NCI-H1417 treated with DMSO at 0.1 percent for 48 hours (cell line): ENCODE measurements around the gene SLC25A31.

Source experiments
- DNase-seq: peaks from one replicate; lab custom pipeline; 2025; lab: John Stamatoyannopoulos, UW

Gene SLC25A31

DNA sequence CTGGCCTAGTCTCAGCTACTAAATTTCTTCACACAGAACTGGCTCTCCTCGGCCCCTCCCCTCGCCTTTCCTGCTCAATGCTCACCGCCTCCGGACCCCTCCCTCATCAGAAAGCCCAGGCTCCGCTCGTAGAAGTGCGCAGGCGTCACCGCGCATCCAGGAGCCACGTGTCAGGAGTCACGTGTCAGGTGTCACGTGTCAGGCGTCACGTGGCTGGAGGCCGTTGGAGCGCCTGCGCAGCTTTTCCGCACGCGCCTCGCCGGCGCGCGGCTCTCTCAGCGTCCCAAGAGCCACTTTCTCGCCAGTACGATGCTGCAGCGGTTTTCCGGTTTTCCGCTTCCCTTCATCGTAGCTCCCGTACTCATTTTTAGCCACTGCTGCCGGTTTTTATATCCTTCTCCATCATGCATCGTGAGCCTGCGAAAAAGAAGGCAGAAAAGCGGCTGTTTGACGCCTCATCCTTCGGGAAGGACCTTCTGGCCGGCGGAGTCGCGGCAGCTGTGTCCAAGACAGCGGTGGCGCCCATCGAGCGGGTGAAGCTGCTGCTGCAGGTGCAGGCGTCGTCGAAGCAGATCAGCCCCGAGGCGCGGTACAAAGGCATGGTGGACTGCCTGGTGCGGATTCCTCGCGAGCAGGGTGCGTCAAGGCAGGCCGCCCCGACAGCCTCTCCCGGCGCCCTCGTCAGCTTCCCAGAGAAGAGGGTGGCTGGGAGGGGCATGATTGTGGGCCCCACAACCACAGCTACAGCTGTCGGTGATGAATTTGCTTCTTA lies at the start of gene SLC25A31:
TSS of gene SLC25A31 (plus strand) at position 259 of the 772 bp plus-strand sequence. CDS start at position 405, 146 bp downstream.
- DNase-seq, result no peak

DNA sequence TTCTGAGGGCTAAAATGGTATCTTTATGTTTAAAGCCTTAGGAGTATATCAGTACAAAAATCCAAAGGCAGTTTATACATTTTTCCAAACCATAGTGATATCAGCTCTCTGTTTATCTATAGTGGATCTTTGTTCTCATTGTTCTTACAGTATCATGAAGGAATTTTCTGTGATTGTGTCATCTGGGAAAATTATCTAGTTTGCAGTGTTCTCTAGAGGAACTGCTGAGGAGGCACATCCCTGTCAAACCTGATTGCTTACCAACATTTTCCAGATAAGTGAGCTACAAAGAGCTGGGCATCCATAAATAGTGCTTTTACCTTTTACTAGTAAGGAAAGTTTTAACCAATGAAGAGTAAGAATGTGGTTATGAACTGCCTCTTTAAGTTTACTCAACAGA lies 44.9 kb upstream of the SLC25A31 start:
- no peak for DNase-seq

DNA sequence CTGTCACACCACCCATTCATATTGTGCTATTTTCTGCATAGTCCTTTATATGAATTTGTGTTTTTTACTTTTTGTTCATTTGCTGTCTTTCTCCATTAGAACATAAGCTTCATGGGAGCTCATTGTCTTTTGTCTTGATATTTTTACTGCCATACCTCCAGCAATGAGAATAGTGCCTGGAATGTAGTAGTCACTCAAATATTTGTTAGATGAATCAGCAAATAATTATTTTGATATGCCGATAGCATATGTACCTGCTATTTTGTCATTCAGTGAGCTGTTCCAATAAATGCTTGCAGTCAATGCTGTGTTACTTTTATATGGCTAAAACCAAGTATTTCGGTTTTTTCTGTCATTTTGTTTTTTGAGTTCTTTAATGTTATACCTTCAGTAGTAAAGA lies 43.5 kb upstream of the SLC25A31 start:
- no peak for DNase-seq

DNA sequence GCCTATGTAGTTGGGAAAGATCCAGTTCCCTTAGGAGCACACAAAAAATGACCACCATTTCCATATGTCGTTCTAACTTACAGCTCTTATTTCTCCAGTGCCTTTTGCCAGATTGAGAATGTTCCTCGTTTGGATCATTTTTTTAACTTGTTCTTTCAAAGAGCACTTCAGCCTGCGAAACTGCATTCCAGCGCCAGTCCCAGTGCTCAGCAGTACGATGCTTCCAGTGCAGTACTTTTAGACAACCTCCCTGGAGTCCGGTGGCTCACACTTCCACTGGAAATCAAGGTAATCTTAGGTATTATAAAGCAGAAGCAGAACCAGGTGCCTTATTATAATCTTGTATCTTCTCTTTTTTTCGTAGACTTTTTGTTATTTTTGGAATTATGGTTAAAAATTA lies 42.6 kb upstream of the SLC25A31 start:
- no peak for DNase-seq

DNA sequence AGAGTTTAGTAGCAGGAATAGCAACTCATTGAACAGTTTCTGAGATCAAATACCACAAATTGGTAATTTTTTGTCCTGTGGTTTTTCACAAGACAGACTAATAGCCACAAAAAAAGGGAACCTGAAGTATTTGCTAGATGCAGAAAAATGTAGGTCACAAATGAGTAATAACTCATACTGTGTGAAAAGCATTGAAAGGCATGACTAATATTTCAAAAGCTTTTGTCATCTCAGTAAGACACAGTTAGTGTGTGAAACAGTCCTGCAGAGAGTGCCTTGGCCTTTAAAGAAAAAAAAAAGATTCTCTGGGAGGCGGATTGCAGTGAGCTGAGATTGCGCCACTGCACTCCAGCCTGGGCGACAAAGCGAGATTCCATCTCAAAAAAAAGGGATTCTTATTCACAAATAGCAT lies 31.4 kb upstream of the SLC25A31 start:
- no peak for DNase-seq

DNA sequence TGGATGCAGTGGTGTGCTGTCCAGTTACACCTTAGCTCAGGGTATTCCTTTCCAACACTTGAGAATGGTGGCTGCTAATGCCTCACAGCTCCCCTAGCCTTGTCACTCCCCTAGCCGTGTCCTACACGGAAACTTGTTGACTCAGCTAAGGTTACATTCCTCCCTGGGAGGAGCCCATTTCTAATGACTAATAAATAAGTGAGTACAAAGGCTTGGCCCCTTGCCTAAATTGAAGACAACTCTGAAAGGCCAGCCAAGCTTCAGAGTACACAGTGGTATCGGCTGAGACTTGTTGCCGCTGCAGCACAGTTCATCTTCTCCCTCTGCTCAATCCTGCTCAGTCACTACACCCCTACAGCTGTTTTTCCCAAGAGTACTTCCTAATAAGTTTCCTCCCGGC lies 21.2 kb upstream of the SLC25A31 start:
- DNase-seq, result no peak

DNA sequence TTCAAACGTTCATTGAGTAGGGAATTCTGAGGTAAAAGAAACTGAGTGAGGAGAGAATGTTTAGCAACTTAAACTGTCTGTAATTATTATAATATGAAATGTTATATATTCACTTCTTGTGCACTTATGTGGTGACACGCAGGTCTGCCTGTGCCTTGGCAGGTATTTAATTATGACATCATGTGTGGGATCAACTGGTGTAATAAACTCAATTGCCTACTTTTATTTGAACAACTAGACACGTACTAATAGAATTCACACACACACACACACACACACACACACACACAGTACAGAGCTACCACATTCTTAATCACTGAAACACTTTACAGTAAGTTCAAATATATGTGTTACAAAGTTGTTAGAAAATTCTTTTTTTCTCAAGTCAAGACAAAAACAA lies 20.7 kb upstream of the SLC25A31 start:
- DNase-seq, result no peak

DNA sequence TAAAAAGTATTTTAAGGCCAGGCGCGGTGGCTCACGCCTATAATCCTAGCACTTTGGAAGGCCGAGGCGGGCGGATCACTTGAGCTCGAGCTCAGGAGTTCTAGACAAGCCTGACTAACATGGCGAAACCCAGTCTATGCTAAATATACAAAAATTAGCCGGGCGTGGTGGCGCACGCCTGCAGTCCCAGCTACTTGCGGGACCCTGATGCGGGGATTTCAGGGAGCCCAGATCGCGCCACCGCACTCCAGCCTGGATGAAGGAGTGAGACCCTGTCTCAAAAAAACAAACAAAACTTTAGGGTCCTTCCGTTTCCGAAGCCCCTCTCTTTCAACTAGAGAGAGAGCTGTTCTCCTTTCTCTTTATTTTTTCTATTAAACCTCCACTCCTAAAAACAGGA lies 1.2 kb downstream of the SLC25A31 start:
- no peak for DNase-seq

DNA sequence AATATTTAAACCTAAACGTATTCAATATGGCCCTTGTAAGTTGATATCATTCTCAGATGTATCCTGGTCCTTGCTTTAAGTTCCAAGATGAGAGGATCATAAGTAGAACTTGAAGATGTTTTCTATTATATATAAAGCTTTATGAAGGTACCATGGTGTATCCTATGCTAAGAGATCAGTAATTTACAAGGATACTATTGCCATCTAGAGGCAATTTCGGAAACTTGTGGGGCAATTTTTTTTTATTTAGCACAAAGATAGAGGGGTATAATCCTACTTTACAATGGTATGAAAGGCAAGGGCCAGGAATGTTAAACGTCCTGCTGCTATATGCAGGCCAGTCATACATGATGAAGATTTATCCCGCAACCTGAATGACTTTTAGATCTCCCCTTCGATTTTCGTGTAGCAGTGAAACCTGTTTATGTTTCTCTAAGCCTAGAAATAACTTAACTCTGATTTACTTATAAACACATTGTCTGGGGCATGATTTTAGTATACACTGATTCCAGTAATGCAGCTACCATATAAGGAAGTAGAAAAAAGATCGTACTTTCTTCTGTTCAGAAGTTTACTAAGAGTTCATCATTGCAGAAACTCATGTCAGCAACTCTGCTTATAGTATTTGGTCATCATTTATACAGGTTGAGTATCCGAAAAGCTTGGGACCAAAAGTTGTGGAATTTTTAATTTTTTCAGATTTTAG lies 2.6 kb downstream of the SLC25A31 start:
- peak; percentile 8 for DNase-seq

DNA sequence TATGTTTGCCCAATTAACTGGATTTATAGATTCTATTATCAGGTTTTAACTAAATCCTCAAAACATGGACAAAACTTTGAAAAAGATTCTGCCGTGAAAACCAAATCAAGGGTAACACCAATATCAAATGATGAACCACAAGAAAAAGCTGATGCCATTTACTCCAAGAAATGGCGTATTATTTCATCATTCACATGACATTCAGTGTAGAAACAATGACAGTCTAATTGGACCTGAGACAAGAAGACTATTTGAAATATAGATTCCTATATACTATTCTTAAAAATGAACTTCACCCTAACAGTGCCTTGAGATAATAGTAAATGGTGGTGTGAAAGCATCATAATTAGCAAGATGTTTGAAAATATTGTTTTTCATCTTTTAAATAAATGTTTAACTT lies 4.8 kb downstream of the SLC25A31 start:
- no peak for DNase-seq

DNA sequence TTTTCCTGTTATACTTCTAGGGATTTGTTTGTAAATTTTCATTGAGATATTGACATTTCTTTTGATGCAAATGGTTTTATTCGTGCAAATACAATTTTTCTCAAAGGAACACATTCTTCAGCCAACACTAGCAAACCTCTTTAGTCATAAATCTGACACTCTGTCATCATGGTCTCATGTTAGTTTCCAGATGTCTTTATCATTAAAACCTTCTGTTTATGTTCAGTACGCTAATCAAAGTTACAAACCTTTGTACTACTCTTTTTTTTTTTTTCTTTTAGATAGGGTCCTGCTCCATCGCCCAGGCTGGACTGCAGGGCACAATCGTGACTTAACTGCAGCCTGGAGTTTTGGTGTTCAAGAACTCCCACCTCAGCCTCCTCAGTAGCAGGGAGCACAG lies 7.1 kb downstream of the SLC25A31 start:
- DNase-seq, result no peak

DNA sequence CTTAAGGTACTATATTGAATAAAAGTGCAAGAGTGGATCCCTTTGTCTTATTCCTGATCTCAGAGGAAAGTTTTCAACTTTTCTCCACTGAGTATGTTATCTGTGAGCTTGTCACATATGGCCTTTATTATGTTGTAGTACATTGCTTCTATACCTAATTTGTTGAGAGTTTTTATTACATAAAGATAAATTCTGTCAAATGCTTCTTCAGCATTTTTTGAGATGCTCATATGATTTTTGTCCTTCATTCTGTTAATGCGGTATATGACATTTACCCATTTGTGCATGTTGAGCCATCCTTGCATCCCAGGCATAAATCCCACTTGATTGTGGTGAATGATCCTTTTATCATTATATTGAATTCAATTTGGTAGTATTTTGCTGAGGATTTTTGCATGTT lies 11.0 kb downstream of the SLC25A31 start:
- DNase-seq, result no peak

DNA sequence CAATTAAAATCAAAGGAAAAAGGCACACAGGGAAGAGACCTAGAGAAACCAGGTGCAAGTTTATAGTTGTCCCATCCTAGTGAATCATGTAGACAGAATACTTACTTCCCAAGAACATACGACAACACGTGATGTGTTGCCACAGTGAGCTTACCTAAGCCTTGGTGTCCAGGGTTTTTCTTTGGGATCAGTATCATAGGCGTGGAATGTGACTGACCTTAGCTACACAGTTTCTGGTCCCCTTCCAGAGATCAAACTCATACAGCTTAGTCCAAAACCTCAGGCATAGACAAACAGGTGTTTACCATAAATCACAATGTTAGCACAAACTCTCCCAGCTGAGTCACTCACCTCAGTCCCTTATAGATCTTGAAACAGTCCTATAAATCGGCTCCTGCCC lies 17.7 kb downstream of the SLC25A31 start:
- no peak for DNase-seq

DNA sequence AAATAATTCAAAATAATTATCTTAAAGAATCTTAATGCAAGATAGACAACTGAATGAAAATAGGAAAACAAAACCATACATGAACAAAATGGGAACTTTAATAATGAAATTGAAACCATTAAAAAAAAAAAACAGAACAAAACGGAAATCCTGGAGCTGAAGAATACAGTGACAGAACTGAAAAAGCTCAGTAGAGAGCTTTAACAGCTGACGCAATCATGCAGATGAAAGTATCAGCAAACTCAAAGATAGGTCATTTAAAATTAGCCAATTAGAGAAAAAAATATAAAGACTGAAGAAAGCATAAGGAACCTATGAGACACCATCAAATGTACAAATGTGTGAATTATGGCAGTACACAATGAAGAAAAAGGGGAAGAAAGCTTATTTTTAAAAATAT lies 18.8 kb downstream of the SLC25A31 start:
- DNase-seq, result no peak

DNA sequence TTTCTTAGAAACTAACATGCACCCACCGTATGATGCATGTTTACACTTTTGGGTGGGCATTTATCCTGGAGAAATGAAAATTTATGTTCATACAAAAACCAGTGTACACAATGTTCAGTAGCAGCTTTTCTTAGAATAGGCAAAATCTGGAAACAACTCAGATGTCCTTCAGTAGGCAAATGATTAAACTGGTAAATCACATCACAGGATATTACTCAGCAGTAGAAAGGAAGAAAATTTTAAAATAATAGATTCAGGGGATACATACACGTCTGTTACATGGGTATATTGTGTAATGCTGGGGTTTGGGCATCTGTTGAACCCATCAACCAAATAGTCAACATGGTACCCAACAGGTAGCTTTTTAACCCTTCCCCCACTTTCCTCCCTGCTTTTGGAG lies 26.7 kb downstream of the SLC25A31 start:
- no peak for DNase-seq

DNA sequence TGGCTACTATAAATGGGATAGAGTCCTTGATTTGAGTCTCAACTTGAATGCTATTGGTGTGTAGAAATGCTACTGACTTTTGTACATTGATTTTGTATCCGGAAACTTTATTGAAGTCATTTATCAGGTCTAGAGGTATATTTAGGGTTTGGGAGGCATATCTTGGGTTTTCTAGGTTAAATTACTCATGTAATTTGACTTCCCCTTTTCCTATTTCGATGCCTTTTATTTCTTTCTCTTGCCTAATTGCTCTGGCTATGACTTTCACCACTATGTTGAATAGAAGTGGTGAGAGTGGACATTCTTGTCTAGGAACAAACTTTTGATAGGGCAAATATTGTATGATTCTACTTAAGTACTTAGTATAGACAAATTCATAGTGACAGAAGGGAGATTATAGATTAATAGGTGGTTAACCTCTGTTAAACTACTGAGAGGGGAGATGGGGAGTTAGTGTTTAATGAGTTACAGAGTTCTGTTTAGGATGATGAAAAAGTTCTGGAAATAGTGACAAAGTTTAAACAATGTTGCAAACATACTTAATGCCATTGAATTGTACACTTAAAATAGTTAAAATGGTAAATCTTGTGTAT lies 29.1 kb downstream of the SLC25A31 start:
- no peak for DNase-seq

DNA sequence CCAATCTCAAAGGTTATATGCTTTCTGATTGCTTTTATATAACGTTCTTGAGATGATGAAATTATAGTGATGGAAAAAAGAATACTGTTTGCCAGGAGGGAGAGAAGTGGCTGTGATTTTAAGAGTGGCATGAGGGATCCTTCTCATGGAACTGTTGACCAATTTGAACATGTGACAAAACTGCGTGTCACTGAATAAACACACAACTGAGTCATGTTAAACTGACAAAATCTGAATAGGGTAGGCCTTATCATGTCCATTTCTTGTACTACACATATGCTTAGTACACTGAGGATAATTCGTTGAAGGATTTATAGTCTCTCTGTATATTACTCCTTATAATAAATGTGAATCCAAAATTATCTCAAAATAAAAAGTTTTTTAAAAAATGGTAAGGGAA lies 29.7 kb downstream of the SLC25A31 start:
- DNase-seq, result no peak

DNA sequence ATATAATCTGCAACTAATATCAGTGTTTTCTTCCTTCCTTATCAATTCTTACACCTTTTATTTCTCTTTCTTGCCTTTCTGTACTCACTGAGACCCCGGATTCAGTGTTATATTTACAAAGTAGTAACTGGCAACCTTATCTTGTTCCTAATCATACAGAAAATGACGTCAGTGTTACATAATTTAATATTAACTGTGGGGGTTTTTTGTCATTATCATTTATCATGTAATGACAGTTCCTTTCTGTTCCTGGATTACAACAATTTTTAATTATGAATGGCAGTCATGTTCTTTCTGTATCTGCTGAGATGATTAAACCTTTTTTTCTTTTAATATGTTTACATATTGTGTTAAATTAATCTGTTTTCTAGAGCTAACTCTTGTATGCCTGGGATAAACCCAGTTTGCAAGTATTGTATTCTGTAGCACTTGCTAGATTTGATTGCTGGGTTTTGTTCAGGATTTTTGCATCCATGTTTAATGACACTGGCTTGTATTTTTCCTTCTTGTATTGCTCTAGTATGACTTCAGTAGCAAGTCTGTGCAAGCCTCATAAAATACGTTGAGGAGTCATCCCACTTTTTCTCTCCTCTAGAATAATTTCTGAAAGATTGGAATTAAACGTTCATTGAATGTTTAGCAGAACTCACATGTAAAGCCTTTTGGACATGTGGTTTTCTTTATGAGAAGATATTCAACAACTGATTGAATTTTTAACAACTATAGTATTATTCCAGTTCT lies 41.5 kb downstream of the SLC25A31 start:
- no peak for DNase-seq

DNA sequence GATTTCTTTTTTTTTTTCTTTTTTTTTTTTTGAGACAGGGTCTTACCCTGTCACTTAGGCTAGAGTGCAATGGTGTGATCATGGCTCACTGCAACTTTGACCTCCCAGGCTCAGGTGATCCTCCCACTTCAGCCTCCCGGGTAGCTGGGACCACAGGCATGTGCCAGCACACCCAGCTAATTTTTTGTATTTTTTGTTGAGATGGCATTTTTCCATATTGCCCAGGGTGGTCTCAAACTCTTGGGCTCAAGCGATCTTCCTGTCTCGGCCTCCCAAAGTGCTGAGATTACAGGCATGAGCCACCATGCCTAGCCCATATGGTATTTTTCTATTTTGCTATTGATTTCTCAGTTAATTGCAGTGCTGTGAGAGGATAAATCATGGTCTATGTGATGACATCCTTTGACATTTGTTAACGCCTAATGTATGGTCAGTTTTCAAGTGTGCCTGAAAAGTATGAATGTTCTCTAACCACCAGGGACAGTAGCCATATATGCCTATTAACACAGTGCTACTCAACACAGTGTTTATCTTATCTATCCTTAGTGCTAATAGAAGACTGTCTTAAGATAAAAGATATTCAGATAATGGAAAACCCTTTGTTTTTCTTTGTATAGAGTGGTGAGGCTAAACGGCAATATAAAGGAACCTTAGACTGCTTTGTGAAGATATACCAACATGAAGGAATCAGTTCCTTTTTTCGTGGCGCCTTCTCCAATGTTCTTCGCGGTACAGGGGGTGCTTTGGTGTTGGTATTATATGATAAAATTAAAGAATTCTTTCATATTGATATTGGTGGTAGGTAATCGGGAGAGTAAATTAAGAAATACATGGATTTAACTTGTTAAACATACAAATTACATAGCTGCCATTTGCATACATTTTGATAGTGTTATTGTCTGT lies 42.8 kb downstream of the SLC25A31 start:
- no peak for DNase-seq

DNA sequence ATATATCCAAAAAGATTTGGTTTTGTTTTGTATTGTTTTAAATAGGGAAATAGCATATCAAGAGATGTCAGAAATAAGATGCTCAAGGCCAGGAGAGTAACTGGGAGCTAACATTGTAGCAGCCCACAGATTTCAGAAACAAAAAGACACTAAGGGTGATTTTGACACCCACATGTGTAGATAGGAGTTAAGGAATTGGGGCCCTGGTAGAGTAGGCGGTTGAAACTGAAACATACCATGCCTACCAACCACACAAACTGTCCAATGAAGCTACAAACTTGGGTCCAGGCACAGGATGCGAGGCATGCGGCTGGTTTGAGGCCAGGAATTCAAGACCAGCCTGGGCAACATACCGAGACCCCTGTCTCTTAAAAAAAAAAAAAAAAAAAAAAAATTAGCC lies 45.6 kb downstream of the SLC25A31 start:
- no peak for DNase-seq

DNA sequence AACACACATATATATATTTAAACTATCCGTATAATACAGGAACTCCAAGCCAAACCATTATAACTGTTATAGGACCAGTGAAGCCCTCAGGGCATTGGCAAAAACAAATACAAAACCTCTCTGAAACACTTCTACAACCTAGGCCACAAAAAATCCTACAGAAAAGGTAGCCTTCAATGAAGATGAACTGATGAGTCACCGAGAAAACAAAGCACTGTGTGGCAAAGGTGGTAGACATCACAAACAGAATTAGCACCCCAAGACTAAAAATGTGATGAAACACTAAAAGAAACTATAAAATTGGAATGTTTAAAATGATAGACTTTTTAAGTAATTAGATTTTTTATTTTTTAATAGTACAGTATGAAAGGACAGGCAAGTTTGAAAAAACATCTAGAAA lies 46.4 kb downstream of the SLC25A31 start:
- no peak for DNase-seq

DNA sequence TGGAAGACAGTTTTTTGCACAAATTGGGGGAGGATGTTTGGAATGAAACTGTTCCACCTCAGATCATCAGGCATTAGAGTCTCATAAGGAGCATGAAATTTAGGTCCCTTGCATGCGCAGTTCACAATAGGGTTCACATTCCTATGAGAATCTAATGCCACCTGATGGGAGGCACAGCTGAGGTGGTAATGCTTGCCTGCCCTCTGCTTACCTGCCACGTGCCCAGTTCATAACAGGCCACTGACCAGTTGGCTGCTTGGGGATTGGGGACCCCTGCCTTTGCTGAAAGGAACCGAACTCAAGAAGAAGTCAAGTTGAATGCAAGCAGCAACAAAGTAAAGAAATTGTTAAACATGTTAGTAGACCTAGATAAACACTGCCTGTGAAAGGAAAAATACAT lies 47.3 kb downstream of the SLC25A31 start:
- no peak for DNase-seq
